Measurements from ENCODE around the gene NKAIN4. TPM values are rescaled to one million over a fixed set of nuclear protein-coding genes. Genes with fewer than 3 reads are reported as not detected.

Gene NKAIN4
- total RNA-seq, 2 experiments from 2014 or later: not detected

DNA sequence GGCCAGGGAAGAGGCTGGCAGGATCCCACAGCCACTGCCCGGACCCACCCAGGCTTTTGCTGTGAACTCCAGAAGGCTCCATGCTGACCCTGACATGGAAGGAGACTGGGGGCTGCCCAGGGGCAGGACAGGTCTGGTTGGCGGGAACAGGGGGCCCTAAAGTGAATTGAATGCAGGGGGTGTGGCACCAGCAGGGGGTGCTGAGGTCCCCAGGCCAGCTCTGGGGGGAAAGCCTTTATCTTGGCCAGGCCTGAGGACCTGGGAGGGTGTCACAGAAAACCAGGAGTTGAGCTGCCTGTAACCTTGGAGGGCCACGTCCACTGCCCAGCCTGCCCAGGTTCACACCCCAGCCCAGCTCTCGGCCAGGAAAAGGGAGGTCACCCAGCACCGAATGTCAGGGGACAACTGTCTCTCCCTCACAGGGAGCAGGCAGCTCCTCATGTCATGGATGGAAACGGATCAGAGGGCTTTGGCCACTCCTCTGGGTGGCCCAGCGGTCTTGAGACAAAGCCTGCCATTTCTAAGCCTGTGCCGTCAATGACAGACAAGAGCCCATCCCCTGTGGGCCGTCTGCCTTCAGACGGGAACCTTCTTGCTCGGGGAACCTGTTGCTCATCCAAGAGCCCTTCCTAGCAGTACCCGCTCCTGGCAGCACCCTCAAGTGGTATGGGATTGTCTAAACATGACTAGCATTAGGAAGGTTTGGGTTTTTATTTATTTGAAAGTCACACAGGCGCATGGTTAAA is 35.4 kb downstream of the NKAIN4 start:
- CTCF ChIA-PET: interaction anchor here (0.5 to 2.2 kb wide), 2 partner anchors 12 to 20 kb away, joined by 3 to 5 read pairs; no protein-coding TSS in a partner anchor
- peaks cover 15% of the 10 kb centered on the region for H3K36me3 Mint-ChIP-seq
- peaks cover 22% of the 10 kb centered on the region for H3K4me1 Mint-ChIP-seq
- DNase-seq: no peak
- no peak overlapping the region for H3K4me3 Mint-ChIP-seq
- H3K27me3 Mint-ChIP-seq: no peaks in the 10 kb centered on the region
- H3K9me3 Mint-ChIP-seq (ENCODE audit: low read depth): no peaks in the 10 kb centered on the region
- no peak for ATAC-seq
- no peak overlapping the region for H3K27ac Mint-ChIP-seq

DNA sequence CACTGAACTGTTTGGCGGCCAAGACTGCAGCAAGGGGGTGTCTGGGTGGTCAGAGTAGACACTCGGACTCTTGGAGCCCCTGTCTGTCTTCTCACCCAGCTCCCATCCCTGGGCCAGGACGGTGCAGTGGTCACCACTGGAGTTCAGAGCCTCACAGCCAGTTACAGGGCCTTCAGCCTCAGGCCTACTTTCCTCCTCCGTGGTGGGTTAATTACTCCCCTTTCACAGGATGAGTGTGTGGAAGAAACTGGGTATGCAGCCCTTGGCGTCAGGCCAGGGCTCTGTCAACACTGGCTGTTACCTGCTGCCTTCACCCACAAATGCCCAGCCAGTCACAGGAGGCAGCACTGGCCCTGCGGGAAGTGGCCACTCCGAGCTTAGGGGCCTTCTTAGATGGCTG is 36.6 kb downstream of the NKAIN4 start:
- ATAC-seq: no peak
- H3K4me3 Mint-ChIP-seq: no peak overlapping the region
- no peak for DNase-seq
- H3K4me1 Mint-ChIP-seq: peaks cover 32% of the 10 kb centered on the region
- H3K27me3 Mint-ChIP-seq: no peaks in the 10 kb centered on the region
- H3K27ac Mint-ChIP-seq: no peak overlapping the region
- no peaks in the 10 kb centered on the region for H3K9me3 Mint-ChIP-seq (ENCODE audit: low read depth)
- CTCF ChIA-PET: interaction anchor here (1.3 kb wide), 1 partner anchor 7 kb away, joined by 4 read pairs; no protein-coding TSS in a partner anchor
- H3K36me3 Mint-ChIP-seq: peaks cover 23% of the 10 kb centered on the region

DNA sequence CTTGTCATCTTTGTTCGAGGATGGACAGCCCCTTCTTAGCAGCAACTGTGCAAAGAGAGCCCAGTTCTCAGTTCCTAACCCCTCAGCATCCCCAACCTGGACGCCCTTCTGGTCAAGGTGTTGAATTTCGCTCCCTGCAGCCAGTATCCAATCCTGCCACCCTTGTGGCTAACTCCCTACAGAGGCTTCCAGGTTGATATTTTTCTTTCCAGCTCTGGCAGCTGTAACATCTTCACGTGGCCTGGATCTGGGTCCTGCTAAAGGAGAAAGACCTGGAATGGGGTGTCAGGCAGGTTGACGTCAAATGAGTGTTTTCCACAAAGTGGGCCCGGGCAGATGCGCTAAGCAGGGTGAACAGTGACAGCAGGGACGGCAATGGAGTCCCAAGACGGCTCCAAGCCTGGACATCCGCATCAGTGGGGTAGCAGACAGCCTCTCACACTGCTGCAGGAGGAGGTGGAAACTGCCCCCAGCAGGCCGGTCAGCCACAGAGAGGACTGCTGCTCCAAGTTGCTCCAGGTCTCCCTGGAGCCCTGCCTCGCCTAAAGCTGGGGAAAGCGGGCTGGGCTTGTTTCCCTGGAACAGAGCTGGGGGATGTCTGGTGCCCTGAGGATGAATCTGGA is 37.3 kb downstream of the NKAIN4 start:
- CTCF ChIA-PET: interaction anchor here (0.7 to 1.3 kb wide), 2 partner anchors 8 to 14 kb away, joined by 3 to 4 read pairs; no protein-coding TSS in a partner anchor
- DNase-seq (peak; percentile 43), ATAC-seq (no peak)
- Mint-ChIP-seq H3K4me1 (peaks cover 39% of the 10 kb centered on the region), H3K36me3 (peaks cover 29% of the 10 kb centered on the region), H3K27me3 (no peaks in the 10 kb centered on the region), H3K4me3 (peak overlapping the region; percentile 86), H3K9me3 (ENCODE audit: low read depth) (no peaks in the 10 kb centered on the region), H3K27ac (peak overlapping the region; percentile 75)

DNA sequence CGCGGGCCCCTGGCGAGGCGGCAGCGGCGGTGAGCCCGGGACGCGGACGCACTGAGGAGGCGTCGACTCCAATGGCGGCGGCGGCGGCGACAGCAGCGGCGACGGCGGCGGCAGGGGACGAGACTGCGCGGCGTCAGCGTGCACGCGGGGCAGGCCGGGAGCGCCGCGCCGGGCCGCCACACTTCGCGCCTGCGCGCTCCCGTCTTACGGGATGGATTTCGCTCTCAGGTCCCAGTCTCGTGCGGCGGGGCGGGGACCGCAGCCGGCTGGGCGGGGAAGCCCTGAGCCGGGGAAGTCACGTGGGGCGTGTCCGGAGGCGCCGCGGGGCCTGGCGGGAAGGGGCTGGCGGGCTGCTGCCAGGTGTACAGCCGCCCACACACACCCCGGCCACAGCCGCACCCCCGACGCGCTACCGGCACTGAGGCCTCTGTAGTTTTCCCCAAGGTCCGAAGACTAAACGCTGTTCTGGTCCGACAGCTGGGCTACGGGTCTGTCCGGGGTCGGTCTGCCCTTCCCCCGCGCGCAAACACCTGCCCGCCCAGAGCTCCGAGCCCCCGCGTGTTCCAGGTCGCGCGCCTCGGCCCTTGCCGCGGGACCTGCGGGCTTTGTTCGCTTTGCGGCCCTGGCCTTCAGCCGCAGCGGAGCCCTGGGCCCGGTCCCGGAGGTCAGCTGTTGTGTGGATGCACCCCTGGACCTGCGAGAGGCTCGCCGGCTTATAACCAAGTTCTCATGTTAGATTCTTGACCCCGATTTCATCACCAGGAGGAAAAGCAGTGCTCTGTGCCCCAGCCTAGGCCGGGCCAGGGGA is 38.0 kb downstream of the NKAIN4 start, which contains the start of gene YTHDF1:
Gene YTHDF1 (minus strand): TSS at position 91 of the 808 bp plus-strand sequence. CDS start 239 bp downstream, outside the sequence.
- Mint-ChIP-seq H3K4me3 (peak within 1 kb of the TSS; percentile 86), H3K36me3 (peaks cover 31% of the 10 kb centered on the region), H3K27ac (peak within 1 kb of the TSS; percentile 80), H3K9me3 (ENCODE audit: low read depth) (no peaks in the 10 kb centered on the region), H3K4me1 (peaks cover 40% of the 10 kb centered on the region), H3K27me3 (no peaks in the 10 kb centered on the region)
- peak; percentile 94 for ATAC-seq
- CTCF ChIA-PET: interaction anchor here (1.3 to 5.9 kb wide), 3 partner anchors 8 to 56 kb away, joined by 4 to 52 read pairs (median 6); partner anchors contain the start of gene ARFGAP1
- DNase-seq: peak; percentile 97

DNA sequence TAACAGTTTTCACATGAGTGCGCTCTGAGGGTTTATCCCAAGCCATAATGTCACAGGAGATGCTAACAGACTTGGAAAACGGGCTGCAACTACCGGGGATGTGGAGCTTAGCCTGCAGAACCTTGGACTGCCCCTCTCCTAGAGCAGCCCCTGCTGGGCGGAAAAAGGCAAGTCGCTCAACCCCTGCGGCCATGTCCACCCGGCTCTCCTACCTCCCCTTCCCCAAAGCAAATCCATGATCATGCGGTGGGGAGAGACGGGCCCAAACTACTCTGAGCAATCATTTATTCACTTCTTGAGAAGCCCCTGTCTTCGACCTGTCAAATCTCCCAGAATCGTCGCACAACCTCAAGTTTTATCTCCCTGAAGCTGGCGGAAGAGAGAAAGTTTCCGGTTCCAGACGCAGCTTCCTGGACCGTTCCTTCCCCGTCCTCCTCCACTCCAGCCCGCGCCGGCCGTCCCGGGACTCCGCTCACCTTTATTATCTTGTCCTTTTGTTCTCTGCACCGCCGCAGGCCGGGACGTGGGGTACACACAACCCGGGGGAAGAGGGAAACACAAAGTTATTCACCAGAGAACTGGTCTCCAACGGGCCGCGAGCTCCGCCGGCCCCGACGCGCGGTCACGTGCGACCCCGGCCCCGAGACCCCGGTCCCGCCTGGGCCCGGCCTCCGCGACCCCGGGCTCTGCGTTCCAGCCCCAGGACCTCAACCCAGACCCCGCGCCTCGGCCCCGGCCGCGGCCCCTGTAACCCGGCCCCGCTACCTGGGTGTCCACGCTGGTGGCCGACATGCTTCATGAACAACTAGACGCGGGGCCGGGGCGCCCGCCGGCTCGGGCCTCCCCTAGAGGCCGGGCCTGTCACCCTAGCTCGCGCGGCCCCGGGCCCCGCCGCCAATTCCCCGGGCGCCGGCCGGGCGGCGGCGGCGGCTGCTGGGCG is 38.9 kb downstream of the NKAIN4 start:
- peaks cover 44% of the 10 kb centered on the region for H3K4me1 Mint-ChIP-seq
- no peak for ATAC-seq
- no peaks in the 10 kb centered on the region for H3K9me3 Mint-ChIP-seq (ENCODE audit: low read depth)

DNA sequence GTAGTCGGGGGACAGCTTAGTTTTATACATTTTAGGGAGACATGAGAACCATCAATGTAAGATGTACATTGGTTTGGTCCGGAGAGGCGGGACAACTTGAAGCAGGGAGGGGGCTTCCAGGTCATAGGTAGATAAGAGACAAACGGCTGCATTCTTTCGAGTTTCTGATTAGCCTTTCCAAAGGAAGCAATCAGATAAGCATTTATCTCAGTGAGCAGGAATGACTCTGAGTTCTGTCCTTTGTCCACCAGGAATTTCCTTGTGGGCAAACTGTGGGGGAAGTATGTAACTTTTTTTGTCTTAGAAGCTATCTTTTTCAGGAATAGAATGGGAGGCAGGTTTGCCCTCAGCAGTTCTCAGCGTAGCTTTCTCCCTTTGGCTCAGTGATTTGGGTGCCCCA is 39.7 kb downstream of the NKAIN4 start:
- Mint-ChIP-seq H3K27ac (peak overlapping the region; percentile 80), H3K36me3 (peaks cover 39% of the 10 kb centered on the region), H3K4me3 (peak overlapping the region; percentile 86), H3K9me3 (ENCODE audit: low read depth) (no peaks in the 10 kb centered on the region), H3K27me3 (no peaks in the 10 kb centered on the region), H3K4me1 (peaks cover 50% of the 10 kb centered on the region)
- CTCF ChIA-PET: interaction anchor here (0.6 to 5.9 kb wide), 5 partner anchors 10 to 167 kb away, joined by 3 to 52 read pairs (median 4); partner anchors contain the start of genes ARFGAP1 and BIRC7
- DNase-seq (no peak), ATAC-seq (no peak)

More for the DNA sequence above, 38.9 kb downstream of the NKAIN4 start:
- H3K27ac Mint-ChIP-seq: peak overlapping the region; percentile 80
- CTCF ChIA-PET: interaction anchor here (0.6 to 5.9 kb wide), 7 partner anchors 9 to 828 kb away, joined by 3 to 52 read pairs (median 3); partner anchors contain the start of genes ARFGAP1 and BIRC7
- no peaks in the 10 kb centered on the region for H3K27me3 Mint-ChIP-seq
- peaks cover 36% of the 10 kb centered on the region for H3K36me3 Mint-ChIP-seq
- H3K4me3 Mint-ChIP-seq: peak overlapping the region; percentile 86
- DNase-seq: peak; percentile 50

DNA sequence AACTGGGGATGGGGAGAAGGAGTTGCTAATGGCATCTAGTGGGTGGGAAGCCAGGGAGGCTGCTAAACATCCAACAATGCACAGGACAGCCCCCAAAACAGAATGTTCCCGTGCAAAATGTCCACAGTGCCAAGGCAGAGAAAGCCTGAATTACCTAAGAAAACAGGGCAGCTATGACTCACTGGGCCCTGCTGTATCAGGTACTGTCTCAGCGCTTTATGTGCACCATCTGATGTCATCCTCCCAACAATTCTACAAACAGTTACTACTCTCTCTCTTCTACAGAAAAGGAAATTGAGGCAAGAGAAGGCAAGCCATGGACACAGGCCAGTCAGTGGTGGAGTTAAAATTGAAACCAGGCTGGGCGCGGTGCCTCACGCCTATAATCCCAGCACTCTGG is 41.5 kb downstream of the NKAIN4 start:
- no peak overlapping the region for H3K4me3 Mint-ChIP-seq
- H3K9me3 Mint-ChIP-seq (ENCODE audit: low read depth): no peaks in the 10 kb centered on the region
- CTCF ChIA-PET: interaction anchor here (5.9 kb wide), 1 partner anchor 12 kb away, joined by 52 read pairs; no protein-coding TSS in a partner anchor
- peaks cover 52% of the 10 kb centered on the region for H3K4me1 Mint-ChIP-seq
- DNase-seq (no peak), ATAC-seq (no peak)
- no peaks in the 10 kb centered on the region for H3K27me3 Mint-ChIP-seq
- H3K27ac Mint-ChIP-seq: no peak overlapping the region
- peaks cover 45% of the 10 kb centered on the region for H3K36me3 Mint-ChIP-seq

DNA sequence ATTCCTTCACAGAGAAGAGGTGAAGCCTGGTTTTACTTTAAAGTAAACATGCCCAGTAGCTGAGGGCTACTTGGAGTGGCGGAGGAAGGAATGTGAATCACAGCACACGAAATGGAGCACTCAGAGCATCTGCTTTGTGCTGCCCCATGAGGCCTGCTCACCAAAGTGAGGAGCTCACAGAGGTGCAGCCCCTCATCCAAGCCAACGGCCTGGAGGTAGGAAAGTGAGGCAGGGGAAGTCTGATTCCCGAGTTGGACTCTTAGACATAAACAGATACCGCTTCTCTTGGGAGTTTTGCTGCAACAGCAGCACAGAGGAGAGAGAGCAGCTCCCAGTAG is 41.9 kb downstream of the NKAIN4 start:
- Mint-ChIP-seq H3K27me3 (no peaks in the 10 kb centered on the region), H3K36me3 (peaks cover 46% of the 10 kb centered on the region), H3K4me1 (peaks cover 52% of the 10 kb centered on the region), H3K4me3 (no peak overlapping the region), H3K9me3 (ENCODE audit: low read depth) (no peaks in the 10 kb centered on the region), H3K27ac (no peak overlapping the region)
- DNase-seq (no peak), ATAC-seq (no peak)
- CTCF ChIA-PET: interaction anchor here (5.9 kb wide), 1 partner anchor 12 kb away, joined by 52 read pairs; no protein-coding TSS in a partner anchor

DNA sequence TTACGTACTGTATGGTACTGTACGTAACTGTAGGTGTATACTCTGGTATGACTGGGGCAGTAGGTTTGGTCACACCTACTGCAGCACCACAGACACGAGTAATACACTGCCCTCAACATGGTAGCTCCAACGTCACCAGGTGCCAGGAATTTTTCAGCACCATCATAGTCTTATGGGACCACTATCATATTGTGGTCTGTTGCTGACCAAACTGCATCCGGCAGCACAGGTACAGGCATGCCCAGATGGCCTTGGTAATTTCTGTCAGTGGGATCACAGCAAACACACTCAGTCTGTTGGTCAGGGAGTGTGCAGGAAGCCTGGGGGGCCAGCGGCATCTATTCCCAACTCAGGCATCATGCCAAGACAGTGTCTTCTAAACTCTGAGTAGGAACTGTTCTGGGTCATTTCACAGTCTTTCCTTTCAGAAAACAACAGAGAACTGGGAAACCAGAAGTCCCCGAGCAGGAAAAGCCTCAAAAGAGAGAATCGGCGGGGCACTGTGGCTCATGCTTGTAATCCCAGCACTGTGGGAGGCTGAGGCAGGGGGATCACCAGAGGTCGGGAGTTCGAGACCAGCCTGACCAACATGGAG is 44.2 kb downstream of the NKAIN4 start:
- Mint-ChIP-seq H3K4me3 (no peak overlapping the region), H3K9me3 (ENCODE audit: low read depth) (no peaks in the 10 kb centered on the region), H3K27me3 (no peaks in the 10 kb centered on the region), H3K27ac (no peak overlapping the region), H3K4me1 (peaks cover 43% of the 10 kb centered on the region), H3K36me3 (peaks cover 42% of the 10 kb centered on the region)
- ATAC-seq (no peak), DNase-seq (no peak)
- CTCF ChIA-PET: interaction anchor here (1.0 to 5.9 kb wide), 2 partner anchors 13 to 14 kb away, joined by 5 to 52 read pairs; no protein-coding TSS in a partner anchor

DNA sequence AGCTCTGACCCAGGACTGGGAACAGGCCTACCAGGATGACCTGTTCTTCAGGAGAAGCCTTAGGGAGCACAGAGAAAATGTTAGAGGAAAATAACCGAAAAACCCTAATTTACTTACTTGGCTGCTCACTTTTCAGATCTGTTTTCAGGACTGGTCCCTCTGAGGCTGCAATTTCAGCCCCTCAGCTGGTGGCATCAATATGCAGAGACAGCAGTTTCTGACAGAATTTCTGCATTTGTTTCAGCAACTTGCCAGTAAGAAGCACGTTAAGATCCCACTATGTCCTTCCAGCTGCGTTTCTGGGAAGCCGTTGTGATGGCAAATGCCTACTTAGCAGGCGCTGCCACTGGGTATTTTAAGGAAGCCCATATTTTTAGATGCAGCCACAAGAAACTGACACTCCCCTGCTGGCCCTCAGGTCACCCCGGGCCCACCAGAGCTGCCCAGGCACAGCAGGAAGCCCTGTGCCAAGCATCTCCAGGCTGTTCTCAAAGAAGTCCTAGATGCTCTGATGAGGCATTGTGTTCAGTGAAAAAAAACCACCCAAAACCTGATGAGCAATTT is 45.8 kb downstream of the NKAIN4 start:
- Mint-ChIP-seq H3K4me3 (no peak overlapping the region), H3K27me3 (no peaks in the 10 kb centered on the region), H3K27ac (no peak overlapping the region), H3K36me3 (peaks cover 31% of the 10 kb centered on the region), H3K9me3 (ENCODE audit: low read depth) (no peaks in the 10 kb centered on the region), H3K4me1 (peaks cover 26% of the 10 kb centered on the region)
- no peak for ATAC-seq
- DNase-seq: no peak
- CTCF ChIA-PET: no interaction called here

DNA sequence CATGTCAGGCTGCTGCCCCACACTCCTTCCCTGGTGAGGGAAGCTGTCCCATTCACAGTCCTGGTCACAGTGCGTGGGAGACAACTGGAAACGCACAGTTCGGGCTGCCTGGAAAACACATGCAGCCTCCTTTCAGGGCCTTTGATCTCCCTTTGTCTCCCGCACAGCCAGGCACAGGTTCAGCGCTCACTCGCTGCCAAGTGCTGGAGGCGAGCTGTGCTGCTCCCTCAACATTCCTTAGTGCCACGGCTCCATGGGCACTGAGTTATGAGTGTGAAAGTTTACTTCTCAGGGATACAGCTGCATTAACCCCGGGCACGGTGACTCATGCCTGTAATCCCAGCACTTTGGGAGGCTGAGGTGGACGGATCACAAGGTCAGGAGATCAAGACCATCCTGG is 47.4 kb downstream of the NKAIN4 start:
- Mint-ChIP-seq H3K4me3 (no peak overlapping the region), H3K4me1 (peaks cover 12% of the 10 kb centered on the region), H3K36me3 (peaks cover 28% of the 10 kb centered on the region), H3K9me3 (ENCODE audit: low read depth) (no peaks in the 10 kb centered on the region), H3K27ac (no peak overlapping the region), H3K27me3 (no peaks in the 10 kb centered on the region)
- DNase-seq (no peak), ATAC-seq (no peak)
- CTCF ChIA-PET: no interaction called here

All from activated CD8-positive, alpha-beta memory T cell treated with anti-CD3 and anti-CD28 coated beads, Interleukin-2, amount 10 ng/mL, durations not matched to agents 7 days and 5 days (primary cell).